Body of pancreas (tissue), 4 donors: ENCODE measurements around the gene FBXL7. TPM values are rescaled to one million over a fixed set of nuclear protein-coding genes. Genes with fewer than 3 reads are reported as not detected.

ENCODE experiments used
- ATAC-seq: fragments of 150-250 bp; one replicate; pipeline ENCODE4 v1.9.1; 2016
- DNase-seq, 4 donors: peaks; one replicate each; pipeline ENCODE4 v3.0.0-alpha.2; 2019
- H3K27ac ChIP-seq, 4 donors: fragments of 200-600 bp; sonication (generic); 1 replicate in 3 of 4; 2 replicates in 1 of 4; pipeline versions ENCODE4 v1.5.1 to v1.6.1; 2016 to 2019; ENCODE audit warnings: mild to moderate bottlenecking in 1 of 4, mixed read lengths in 1 of 4, moderate library complexity in 1 of 4
- H3K27me3 ChIP-seq, 2 donors: fragments of 200-600 bp; sonication (generic); one replicate each; pipeline ENCODE4 v1.6.0; 2016; ENCODE audit warnings: mild to moderate bottlenecking in 1 of 2
- H3K36me3 ChIP-seq, 2 donors: fragments of 200-600 bp; sonication (generic); replicated peaks in 1 of 2; 2 replicates each; pipeline ENCODE4 v1.5.1; 2016; ENCODE audit warnings: low read depth in 2 of 2; ENCODE audit not compliant: insufficient read depth in 1 of 2
- H3K4me1 ChIP-seq: fragments of 200-600 bp; sonication (generic); one replicate; pipeline ENCODE4 v1.6.0; 2016
- H3K4me3 ChIP-seq, 2 donors: fragments of 200-600 bp; sonication (generic); 1 replicate in 1 of 2; 2 replicates in 1 of 2; pipeline ENCODE4 v1.5.1; 2016 to 2019
- H3K9me3 ChIP-seq, 3 donors: fragments of 200-600 bp; sonication (generic); 1 replicate in 2 of 3; 2 replicates in 1 of 3; pipeline ENCODE4 v1.5.1; 2016
- CTCF ChIP-seq, 7 experiments: fragments of 450-650 bp in 4 of 7; fragments of 200-600 bp in 3 of 7; sonication (generic) in 3 of 7; IDR thresholded peaks; one replicate each; pipeline ENCODE4 v1.5.1; 2016 to 2019; ENCODE audit warnings: antibody characterized with exemption in 7 of 7
- POLR2A ChIP-seq, 3 donors: fragments of 450-650 bp; IDR thresholded peaks; one replicate each; pipeline ENCODE4 v1.6.1; 2016; ENCODE audit warnings: antibody characterized with exemption in 3 of 3, mild to moderate bottlenecking in 2 of 3
- WGBS, 2 donors: methylation state at CpG; one replicate each; pipeline ENCODE4 v1.1.5; 2017; 5-methylcytosine and 5-hydroxymethylcytosine counted together
- intact Hi-C: fragments of 100-400 bp; cut with DNase I; formaldehyde crosslinking; loops from one replicate; pipeline ENCODE4 v1.15.1; 2023
- total RNA-seq, 2 donors: library from RNA; depleted of rRNA; stranded (reverse); fragments of >200 nt; gene quantifications; one replicate each; pipeline ENCODE4 v1.1.0, GENCODE V29; 2016

Gene FBXL7
- total RNA-seq, 2 donors from 2014 or later, result 3.1 to 4.0 TPM

- no peaks in the 10 kb centered on the region for H3K9me3 ChIP-seq
- H3K36me3 ChIP-seq, result no peaks in the 10 kb centered on the region
- intact Hi-C loops, result no loop called here
- no peak overlapping the region for H3K27ac ChIP-seq
- ATAC-seq, result no peak
- H3K27me3 ChIP-seq, result no peaks in the 10 kb centered on the region
- no peak for DNase-seq
- TF ChIP-seq CTCF (IDR thresholded peaks at IDR 0.05) (no peak), POLR2A (IDR thresholded peaks at IDR 0.05) (no peak)
- no peak overlapping the region for H3K4me3 ChIP-seq
- H3K4me1 ChIP-seq, result no peaks in the 10 kb centered on the region
- WGBS, 2 donors, result 22 to 28% methylated on average over 3 of the region's 3 CpGs
Observed at GRCh38 chr5:15798006-15798405, 298.0 kb downstream of the FBXL7 start.

- H3K9me3 ChIP-seq, result no peaks in the 10 kb centered on the region
- WGBS, 2 donors, result 63 to 70% methylated on average over 1 of the region's 1 CpG
- H3K36me3 ChIP-seq, result no peaks in the 10 kb centered on the region
- no peaks in the 10 kb centered on the region for H3K4me1 ChIP-seq
- TF ChIP-seq CTCF (IDR thresholded peaks at IDR 0.05) (no peak), POLR2A (IDR thresholded peaks at IDR 0.05) (no peak)
- intact Hi-C loops, result no loop called here
- no peak for DNase-seq
- H3K27me3 ChIP-seq, result no peaks in the 10 kb centered on the region
- H3K27ac ChIP-seq, result no peak overlapping the region
- H3K4me3 ChIP-seq, result no peak overlapping the region
- no peak for ATAC-seq
Observed at GRCh38 chr5:15799014-15799413, 299.0 kb downstream of the FBXL7 start.

GRCh38 chr5:15799612-15800011 is 299.6 kb downstream of the FBXL7 start:
- DNase-seq (no peak), ATAC-seq (no peak)
- no peaks in the 10 kb centered on the region for H3K36me3 ChIP-seq
- no peak for TF ChIP-seq POLR2A (IDR thresholded peaks at IDR 0.05)
- 66 to 69% methylated on average over 7 of the region's 7 CpGs for WGBS, 2 donors
- no peak overlapping the region for H3K4me3 ChIP-seq
- H3K27me3 ChIP-seq, result no peaks in the 10 kb centered on the region
- no peak overlapping the region for H3K27ac ChIP-seq
- H3K9me3 ChIP-seq, result no peaks in the 10 kb centered on the region
- no peaks in the 10 kb centered on the region for H3K4me1 ChIP-seq
- intact Hi-C loops, result no loop called here

GRCh38 chr5:15803280-15803679 is 303.3 kb downstream of the FBXL7 start:
- Histone ChIP-seq H3K4me1 (no peaks in the 10 kb centered on the region), H3K27ac (no peak overlapping the region), H3K27me3 (no peaks in the 10 kb centered on the region), H3K36me3 (no peaks in the 10 kb centered on the region), H3K9me3 (no peaks in the 10 kb centered on the region), H3K4me3 (no peak overlapping the region)
- 17 to 35% methylated on average over 2 of the region's 2 CpGs for WGBS, 2 donors
- intact Hi-C loops, result no loop called here
- ATAC-seq, result no peak
- TF ChIP-seq CTCF (IDR thresholded peaks at IDR 0.05), result no peak
- no peak for TF ChIP-seq POLR2A (IDR thresholded peaks at IDR 0.05)
- DNase-seq, result no peak

GRCh38 chr5:15806613-15807012 is 306.6 kb downstream of the FBXL7 start:
- H3K36me3 ChIP-seq, result no peaks in the 10 kb centered on the region
- WGBS, 2 donors, result 71 to 73% methylated on average over 8 of the region's 8 CpGs
- TF ChIP-seq POLR2A (IDR thresholded peaks at IDR 0.05) (no peak), CTCF (IDR thresholded peaks at IDR 0.05) (no peak)
- no peak overlapping the region for H3K4me3 ChIP-seq
- no peak for ATAC-seq
- no peak overlapping the region for H3K27ac ChIP-seq
- no peak for DNase-seq
- no peaks in the 10 kb centered on the region for H3K27me3 ChIP-seq
- no peaks in the 10 kb centered on the region for H3K4me1 ChIP-seq
- intact Hi-C loops, result no loop called here
- H3K9me3 ChIP-seq, result no peaks in the 10 kb centered on the region
